ENCODE results near the gene TNFRSF6B. TPM values are rescaled to one million over a fixed set of nuclear protein-coding genes. Genes with fewer than 3 reads are reported as not detected.
A peak's percentile ranks its signal among the peaks of the same experiment; 100 is the strongest.

Gene TNFRSF6B
- total RNA-seq, 1 donor from 2014 or later, result not detected

DNA sequence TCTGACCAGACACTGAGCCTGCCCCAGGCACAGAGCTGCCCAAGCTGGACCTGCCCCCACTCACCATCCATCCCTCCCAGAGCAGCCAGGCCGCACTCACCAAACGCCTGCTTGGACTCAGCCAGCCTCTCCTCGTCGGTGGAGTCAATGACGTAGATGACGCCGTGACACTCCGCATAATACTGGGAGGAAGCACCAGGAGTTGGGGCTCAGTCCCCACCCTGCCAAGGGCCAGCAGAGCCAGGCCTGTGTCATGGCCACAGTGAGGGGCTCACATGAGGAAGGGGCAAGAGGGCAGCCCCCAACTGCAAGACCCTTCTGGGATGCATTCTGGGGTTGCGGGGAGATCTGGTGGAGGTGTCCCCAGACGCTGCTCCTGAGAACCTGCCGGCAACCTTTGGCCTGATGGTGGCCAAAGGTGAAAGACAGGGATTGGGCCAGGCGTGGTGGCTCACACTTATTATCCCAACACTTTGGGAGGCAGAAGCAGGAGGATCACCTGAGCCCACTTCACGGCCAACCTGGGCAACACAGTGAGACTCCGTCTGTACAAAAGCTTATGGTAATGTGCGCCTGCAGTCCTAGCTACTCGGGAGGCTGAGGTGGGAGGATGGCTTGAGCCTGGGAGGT is 5.7 kb downstream of the TNFRSF6B start:
- H3K4me1 Mint-ChIP-seq, result peaks cover 9% of the 10 kb centered on the region
- H3K27me3 Mint-ChIP-seq (ENCODE audit: low read depth), result peaks cover 7% of the 10 kb centered on the region
- no peaks in the 10 kb centered on the region for H3K9me3 Mint-ChIP-seq
- no peaks in the 10 kb centered on the region for H3K36me3 Mint-ChIP-seq (ENCODE audit: low read depth)
- peak overlapping the region; percentile 57 for H3K4me3 Mint-ChIP-seq
- TF ChIP-seq, protein P1, sequence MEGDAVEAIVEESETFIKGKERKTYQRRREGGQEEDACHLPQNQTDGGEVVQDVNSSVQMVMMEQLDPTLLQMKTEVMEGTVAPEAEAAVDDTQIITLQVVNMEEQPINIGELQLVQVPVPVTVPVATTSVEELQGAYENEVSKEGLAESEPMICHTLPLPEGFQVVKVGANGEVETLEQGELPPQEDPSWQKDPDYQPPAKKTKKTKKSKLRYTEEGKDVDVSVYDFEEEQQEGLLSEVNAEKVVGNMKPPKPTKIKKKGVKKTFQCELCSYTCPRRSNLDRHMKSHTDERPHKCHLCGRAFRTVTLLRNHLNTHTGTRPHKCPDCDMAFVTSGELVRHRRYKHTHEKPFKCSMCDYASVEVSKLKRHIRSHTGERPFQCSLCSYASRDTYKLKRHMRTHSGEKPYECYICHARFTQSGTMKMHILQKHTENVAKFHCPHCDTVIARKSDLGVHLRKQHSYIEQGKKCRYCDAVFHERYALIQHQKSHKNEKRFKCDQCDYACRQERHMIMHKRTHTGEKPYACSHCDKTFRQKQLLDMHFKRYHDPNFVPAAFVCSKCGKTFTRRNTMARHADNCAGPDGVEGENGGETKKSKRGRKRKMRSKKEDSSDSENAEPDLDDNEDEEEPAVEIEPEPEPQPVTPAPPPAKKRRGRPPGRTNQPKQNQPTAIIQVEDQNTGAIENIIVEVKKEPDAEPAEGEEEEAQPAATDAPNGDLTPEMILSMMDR (conservative IDR thresholded peaks at IDR 0.05), result no peak
- DNase-seq (ENCODE audit: low read depth, low spot score), result no peak
- no peak overlapping the region for H3K27ac Mint-ChIP-seq (ENCODE audit: unreplicated experiment)

DNA sequence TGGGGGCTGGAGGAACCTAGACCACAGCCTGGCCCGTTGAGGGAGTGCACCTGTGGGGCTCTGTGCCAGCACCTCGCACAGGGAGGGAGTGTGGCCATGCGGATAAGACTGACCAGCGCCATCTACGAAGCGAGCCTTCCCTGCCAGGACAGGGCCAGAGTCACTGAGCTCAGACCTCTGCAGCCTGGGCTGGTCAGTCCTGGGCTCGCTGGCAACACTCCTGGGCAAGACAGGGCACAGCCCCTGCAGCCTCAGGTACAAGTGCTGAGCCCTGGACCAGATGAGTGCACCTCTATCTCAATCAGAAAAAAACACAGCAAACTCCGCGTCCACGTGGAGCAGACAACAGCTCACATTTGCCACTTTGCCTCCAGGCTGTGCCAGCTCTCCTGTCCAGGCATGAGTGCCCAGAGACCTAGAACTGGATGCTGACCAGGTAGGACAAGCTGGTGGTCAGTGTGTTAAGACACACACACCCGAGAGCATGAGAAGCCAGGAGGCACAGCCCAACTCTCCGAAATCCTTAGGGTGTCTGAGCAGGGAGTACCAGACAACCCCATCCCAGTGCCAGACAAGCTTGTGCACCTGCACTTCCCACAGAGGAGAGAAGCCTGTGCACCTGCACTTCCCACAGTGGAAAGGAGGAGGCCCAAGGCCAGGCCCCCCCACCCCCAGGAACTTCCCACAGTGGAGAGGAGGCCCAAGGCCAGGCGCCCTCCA is 6.5 kb downstream of the TNFRSF6B start:
- peaks cover 7% of the 10 kb centered on the region for H3K27me3 Mint-ChIP-seq (ENCODE audit: low read depth)
- H3K9me3 Mint-ChIP-seq, result no peaks in the 10 kb centered on the region
- TF ChIP-seq, protein P1 (conservative IDR thresholded peaks at IDR 0.05), result no peak
- H3K36me3 Mint-ChIP-seq (ENCODE audit: low read depth), result no peaks in the 10 kb centered on the region
- H3K27ac Mint-ChIP-seq (ENCODE audit: unreplicated experiment), result no peak overlapping the region
- DNase-seq (ENCODE audit: low read depth, low spot score), result no peak
- H3K4me1 Mint-ChIP-seq, result peaks cover 9% of the 10 kb centered on the region
- H3K4me3 Mint-ChIP-seq, result peak overlapping the region; percentile 57

DNA sequence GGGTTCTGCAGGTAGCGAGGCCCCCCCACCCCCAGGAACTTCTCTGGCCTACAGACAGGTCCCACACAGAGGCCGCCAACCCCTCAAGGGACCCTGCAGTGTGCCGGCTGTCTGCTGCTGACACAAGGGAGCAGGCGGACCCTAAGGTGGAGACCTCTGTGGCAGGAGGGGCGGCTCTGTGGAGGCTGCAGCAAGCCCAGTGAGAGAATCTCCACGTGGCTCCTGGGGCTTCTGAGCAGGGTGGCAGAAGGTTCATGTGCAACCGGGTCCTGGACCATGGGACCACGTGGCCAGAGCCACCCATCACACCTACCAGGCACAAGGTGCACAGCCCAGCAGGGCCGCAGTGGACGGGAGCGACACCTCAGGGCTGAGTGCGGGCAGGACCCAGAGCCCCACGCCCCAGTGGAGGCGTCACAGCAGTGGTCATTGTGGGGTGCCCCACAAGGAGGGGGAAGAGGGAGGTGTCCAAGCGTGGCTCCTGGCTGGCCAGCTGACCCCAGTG is 7.1 kb downstream of the TNFRSF6B start:
- Mint-ChIP-seq H3K27ac (ENCODE audit: unreplicated experiment) (no peak overlapping the region), H3K27me3 (ENCODE audit: low read depth) (peaks cover 4% of the 10 kb centered on the region), H3K4me3 (no peak overlapping the region), H3K4me1 (peaks cover 10% of the 10 kb centered on the region), H3K9me3 (no peaks in the 10 kb centered on the region), H3K36me3 (ENCODE audit: low read depth) (no peaks in the 10 kb centered on the region)
- no peak for DNase-seq (ENCODE audit: low read depth, low spot score)
- TF ChIP-seq, protein P1 (conservative IDR thresholded peaks at IDR 0.05), result no peak

DNA sequence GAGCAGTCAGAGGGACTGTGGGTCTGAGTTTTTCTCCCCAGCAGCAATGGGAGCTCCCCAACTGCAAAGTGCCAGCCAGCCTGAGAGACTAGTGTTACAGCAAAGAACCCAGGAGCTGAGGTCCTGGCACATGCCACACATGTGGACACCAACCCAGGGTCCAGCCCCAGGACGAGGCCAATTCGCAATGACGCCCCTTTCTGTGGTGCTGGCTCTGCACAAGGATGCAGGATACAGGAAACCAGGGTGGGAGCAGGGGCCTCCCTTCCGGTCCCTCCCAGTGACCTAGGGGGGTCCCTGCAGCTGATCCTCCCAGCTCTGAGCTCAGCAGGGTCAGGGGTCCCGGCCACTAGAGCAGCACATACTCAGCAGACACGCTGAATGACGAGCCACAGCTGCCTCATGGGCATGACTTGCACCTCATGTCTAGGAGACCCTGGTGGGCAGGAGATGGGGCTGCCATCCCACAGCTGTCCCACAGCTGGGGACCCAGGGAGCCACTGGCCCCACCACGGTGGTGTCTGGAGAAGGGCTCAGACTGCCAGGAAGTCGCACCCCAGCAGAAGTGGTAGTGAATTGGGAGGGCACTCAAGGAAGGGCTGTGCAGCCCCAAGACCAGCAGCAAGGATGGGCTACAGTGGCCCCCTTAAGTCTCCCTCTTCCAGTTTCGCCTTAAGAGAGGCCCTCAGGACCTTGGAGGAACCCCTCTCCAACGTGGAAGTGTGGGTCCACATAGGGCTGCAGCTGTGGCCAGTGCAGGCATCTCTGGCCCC is 7.7 kb downstream of the TNFRSF6B start:
- peaks cover 4% of the 10 kb centered on the region for H3K27me3 Mint-ChIP-seq (ENCODE audit: low read depth)
- peaks cover 3% of the 10 kb centered on the region for H3K36me3 Mint-ChIP-seq (ENCODE audit: low read depth)
- H3K4me3 Mint-ChIP-seq, result peak overlapping the region; percentile 78
- TF ChIP-seq, protein P1 (conservative IDR thresholded peaks at IDR 0.05), result no peak
- H3K9me3 Mint-ChIP-seq, result no peaks in the 10 kb centered on the region
- peaks cover 16% of the 10 kb centered on the region for H3K4me1 Mint-ChIP-seq
- DNase-seq (ENCODE audit: low read depth, low spot score), result no peak
- H3K27ac Mint-ChIP-seq (ENCODE audit: unreplicated experiment), result no peak overlapping the region

DNA sequence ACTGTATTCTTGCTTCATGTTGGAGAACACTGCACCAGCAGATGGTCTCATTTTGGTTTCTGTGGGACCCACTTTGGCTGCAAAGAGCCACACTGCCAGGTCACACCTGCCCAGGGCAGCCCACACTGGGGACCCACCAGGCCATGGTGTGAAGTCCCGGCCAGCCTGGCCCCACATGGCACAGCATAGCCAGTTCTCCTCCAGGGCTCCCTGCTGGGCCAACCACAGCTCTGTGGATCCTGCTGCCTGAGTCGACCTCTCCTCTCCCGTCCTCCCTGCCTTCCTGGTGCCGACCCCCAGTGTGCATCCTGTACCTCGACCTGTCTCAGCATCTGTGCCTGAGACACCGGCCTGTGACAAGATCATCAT is 8.3 kb downstream of the TNFRSF6B start:
- H3K27ac Mint-ChIP-seq (ENCODE audit: unreplicated experiment), result no peak overlapping the region
- H3K27me3 Mint-ChIP-seq (ENCODE audit: low read depth), result peaks cover 4% of the 10 kb centered on the region
- H3K9me3 Mint-ChIP-seq, result no peaks in the 10 kb centered on the region
- H3K4me1 Mint-ChIP-seq, result peaks cover 17% of the 10 kb centered on the region
- H3K4me3 Mint-ChIP-seq, result peak overlapping the region; percentile 90
- H3K36me3 Mint-ChIP-seq (ENCODE audit: low read depth), result peaks cover 3% of the 10 kb centered on the region
- TF ChIP-seq, protein P1 (conservative IDR thresholded peaks at IDR 0.05), result no peak
- no peak for DNase-seq (ENCODE audit: low read depth, low spot score)

All from neural crest cell (in vitro differentiated cells).